ENCODE measurements around the gene AHNAK2.

- TF ChIP-seq POLR2AphosphoS5 (IDR thresholded peaks at IDR 0.05) (no peak), POLR2A (IDR thresholded peaks at IDR 0.05) (no peak), EP300 (IDR thresholded peaks at IDR 0.05) (no peak)
- TF ChIP-seq, protein P1, sequence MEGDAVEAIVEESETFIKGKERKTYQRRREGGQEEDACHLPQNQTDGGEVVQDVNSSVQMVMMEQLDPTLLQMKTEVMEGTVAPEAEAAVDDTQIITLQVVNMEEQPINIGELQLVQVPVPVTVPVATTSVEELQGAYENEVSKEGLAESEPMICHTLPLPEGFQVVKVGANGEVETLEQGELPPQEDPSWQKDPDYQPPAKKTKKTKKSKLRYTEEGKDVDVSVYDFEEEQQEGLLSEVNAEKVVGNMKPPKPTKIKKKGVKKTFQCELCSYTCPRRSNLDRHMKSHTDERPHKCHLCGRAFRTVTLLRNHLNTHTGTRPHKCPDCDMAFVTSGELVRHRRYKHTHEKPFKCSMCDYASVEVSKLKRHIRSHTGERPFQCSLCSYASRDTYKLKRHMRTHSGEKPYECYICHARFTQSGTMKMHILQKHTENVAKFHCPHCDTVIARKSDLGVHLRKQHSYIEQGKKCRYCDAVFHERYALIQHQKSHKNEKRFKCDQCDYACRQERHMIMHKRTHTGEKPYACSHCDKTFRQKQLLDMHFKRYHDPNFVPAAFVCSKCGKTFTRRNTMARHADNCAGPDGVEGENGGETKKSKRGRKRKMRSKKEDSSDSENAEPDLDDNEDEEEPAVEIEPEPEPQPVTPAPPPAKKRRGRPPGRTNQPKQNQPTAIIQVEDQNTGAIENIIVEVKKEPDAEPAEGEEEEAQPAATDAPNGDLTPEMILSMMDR (IDR thresholded peaks at IDR 0.05), result no peak
Observed at GRCh38 chr14:104925214-104925854, 52.8 kb downstream of the AHNAK2 start.
